K562 (cell line): ENCODE results near the gene MAP3K7. TPM values are rescaled to one million over a fixed set of nuclear protein-coding genes. Genes with fewer than 3 reads are reported as not detected.

Experiments used
- CHD7 ChIP-seq: fragments of 200-600 bp; sonication (generic); IDR thresholded peaks from one replicate; pipeline ENCODE4 v1.6.1; 2012; ENCODE audit warnings: mild to moderate bottlenecking, low read depth, low read length, inconsistent platforms
- GTF3C2 ChIP-seq: IDR thresholded peaks from 3 replicates; pipeline ENCODE4 v1.6.1; 2011; ENCODE audit warnings: borderline replicate concordance, mild to moderate bottlenecking, moderate library complexity; ENCODE audit not compliant: insufficient read length; ENCODE audit errors: extremely low read depth
- HDAC8 ChIP-seq: fragments of 450-650 bp; IDR thresholded peaks from 2 replicates; pipeline ENCODE4 v1.6.1; 2016; ENCODE audit warnings: mild to moderate bottlenecking, missing genetic modification characterization, moderate library complexity, missing compliant biosample characterization
- HNRNPH1 ChIP-seq: fragments of 200-400 bp; formaldehyde crosslinking; optimal IDR thresholded peaks from 2 replicates; pipeline ENCODE3; 2017; ENCODE audit warnings: low read depth, mild to moderate bottlenecking, low read length, moderate library complexity
- ZBTB43 ChIP-seq: sonication (generic); formaldehyde crosslinking; IDR thresholded peaks from 2 replicates; pipeline ENCODE4 v1.8.0; 2023; ENCODE audit warnings: mild to moderate bottlenecking, missing genetic modification reagents
- polyA plus RNA-seq, 8 experiments: library from polyadenylated mRNA; depleted of rRNA in 4 of 8; stranded (reverse) in 5 of 8; unstranded in 3 of 8; fragments of >200 nt; fragmentation: Nextera tagmentation in 2 of 8; fragmentation: Illumina TruSeq in 1 of 8; extraction: Ambion mirVana in 2 of 8; extraction: Trizol in 1 of 8; gene quantifications; 2 replicates each; pipeline versions ENCODE4 v1.2.1 to v1.2.3, GENCODE V29; 2011 to 2014; ENCODE audit warnings: inconsistent platforms in 1 of 8, missing spikeins in 1 of 8
- total RNA-seq, 7 experiments: library from RNA; depleted of rRNA in 6 of 7; stranded (reverse); fragments of >200 nt in 6 of 7; fragmentation: Illumina TruSeq in 2 of 7; extraction: Trizol in 2 of 7; gene quantifications; 2 replicates each; pipeline versions ENCODE4 v1.2.1 to v1.2.3, GENCODE V29; 2011 to 2021; ENCODE audit warnings: low replicate concordance in 1 of 7

The MAP3K7 gene
- total and polyA plus RNA-seq, 9 of the 15 experiments (the other 6 are each of a cell fraction or from before 2014, with no cell fraction given), result 13.4 to 60.9 (median 34.8) TPM

GRCh38 chr6:90478789-90479602 lies 107.9 kb downstream of the MAP3K7 start (continued):
- TF ChIP-seq CHD7 (no peak), ZBTB43 (CRISPR knock-in tag) (no peak), HDAC8 (no peak), GTF3C2 (no peak), HNRNPH1 (no peak)
